Prostate gland (tissue), 2 donors: ENCODE results near the gene LAMA4. TPM values are rescaled to one million over a fixed set of nuclear protein-coding genes. Genes with fewer than 3 reads are reported as not detected.

Experiments used
- DNase-seq: peaks from one replicate; pipeline ENCODE4 v3.0.0-alpha.2; 2019; ENCODE audit warnings: low spot score
- H3K27ac ChIP-seq, 2 donors: fragments of 200-600 bp; sonication (generic); 2 replicates each; pipeline ENCODE4 v1.5.1; 2017 to 2019
- H3K27me3 ChIP-seq: fragments of 200-600 bp; sonication (generic); replicated peaks from 2 replicates; pipeline ENCODE4 v1.5.1; 2019; ENCODE audit not compliant: insufficient read depth
- H3K36me3 ChIP-seq, 2 donors: fragments of 200-600 bp; sonication (generic); 1 replicate in 1 of 2; 2 replicates in 1 of 2; pipeline versions ENCODE4 v1.5.1 to v1.8.1; 2017 to 2019
- H3K4me1 ChIP-seq: fragments of 200-600 bp; sonication (generic); replicated peaks from 2 replicates; pipeline ENCODE4 v1.5.1; 2019
- H3K4me3 ChIP-seq, 2 donors: fragments of 200-600 bp; sonication (generic); 2 replicates each; pipeline ENCODE4 v1.5.1; 2017 to 2019
- H3K9me3 ChIP-seq: fragments of 200-600 bp; sonication (generic); 2 replicates; pipeline ENCODE4 v1.5.1; 2017
- POLR2A ChIP-seq: fragments of 450-650 bp; IDR thresholded peaks from one replicate; pipeline ENCODE4 v1.6.1; 2016; ENCODE audit warnings: antibody characterized with exemption, mild to moderate bottlenecking
- POLR2AphosphoS5 ChIP-seq: sonication (generic); formaldehyde crosslinking; IDR thresholded peaks from one replicate; pipeline ENCODE4 v1.6.1; 2017; ENCODE audit warnings: antibody characterized with exemption
- WGBS: methylation state at CpG from one replicate; pipeline ENCODE4 v1.1.5; 2018; 5-methylcytosine and 5-hydroxymethylcytosine counted together
- intact Hi-C: fragments of 100-400 bp; cut with DNase I; formaldehyde crosslinking; loops from one replicate; pipeline ENCODE4 v1.14.2; 2022
- total RNA-seq, 2 donors: library from RNA; depleted of rRNA; stranded (reverse); fragments of >200 nt; gene quantifications; one replicate each; pipeline ENCODE4 v1.1.0, GENCODE V29; 2016
- TF ChIP-seq, protein P1 (sequence below), 4 experiments: fragments of 200-600 bp in 2 of 4; fragments of 450-650 bp in 2 of 4; sonication (generic) in 2 of 4; IDR thresholded peaks; 1 replicate in 3 of 4; 2 replicates in 1 of 4; pipeline ENCODE4 v1.5.1; 2016 to 2019; ENCODE audit warnings: antibody characterized with exemption in 4 of 4, mild to moderate bottlenecking in 2 of 4, moderate library complexity in 2 of 4

The LAMA4 gene
- total RNA-seq, 2 donors from 2014 or later: 9.6 to 48.3 TPM

DNA sequence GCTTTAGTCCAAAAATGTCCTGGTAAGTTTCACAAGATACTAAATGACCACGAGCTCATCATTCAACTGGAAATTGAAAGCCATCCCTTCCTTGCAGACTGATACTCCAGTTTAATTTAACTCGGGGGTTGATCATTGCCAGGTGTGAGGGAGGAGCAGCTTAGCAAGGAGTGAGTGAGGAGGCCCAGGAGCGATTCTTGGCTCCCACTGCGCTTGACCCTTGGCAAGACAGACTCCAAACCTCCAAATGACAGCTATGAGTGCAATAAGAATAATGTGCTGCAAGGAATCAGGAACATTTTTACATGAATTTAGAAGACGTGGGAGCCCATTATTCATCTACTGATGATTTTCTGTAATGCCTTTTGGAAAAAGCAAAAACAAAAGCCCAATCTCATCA is 64.9 kb downstream of the LAMA4 start:
- DNase-seq: no peak
- 47% methylated on average over 5 of the region's 5 CpGs for WGBS
- H3K4me3 ChIP-seq: no peak overlapping the region
- intact Hi-C loops: loop anchor here (5.0 kb wide), 2 partner anchors 33 to 63 kb away; partner anchors contain the start of gene LAMA4
- no peaks in the 10 kb centered on the region for H3K27me3 ChIP-seq
- TF ChIP-seq POLR2A: no peak
- TF ChIP-seq, protein P1, sequence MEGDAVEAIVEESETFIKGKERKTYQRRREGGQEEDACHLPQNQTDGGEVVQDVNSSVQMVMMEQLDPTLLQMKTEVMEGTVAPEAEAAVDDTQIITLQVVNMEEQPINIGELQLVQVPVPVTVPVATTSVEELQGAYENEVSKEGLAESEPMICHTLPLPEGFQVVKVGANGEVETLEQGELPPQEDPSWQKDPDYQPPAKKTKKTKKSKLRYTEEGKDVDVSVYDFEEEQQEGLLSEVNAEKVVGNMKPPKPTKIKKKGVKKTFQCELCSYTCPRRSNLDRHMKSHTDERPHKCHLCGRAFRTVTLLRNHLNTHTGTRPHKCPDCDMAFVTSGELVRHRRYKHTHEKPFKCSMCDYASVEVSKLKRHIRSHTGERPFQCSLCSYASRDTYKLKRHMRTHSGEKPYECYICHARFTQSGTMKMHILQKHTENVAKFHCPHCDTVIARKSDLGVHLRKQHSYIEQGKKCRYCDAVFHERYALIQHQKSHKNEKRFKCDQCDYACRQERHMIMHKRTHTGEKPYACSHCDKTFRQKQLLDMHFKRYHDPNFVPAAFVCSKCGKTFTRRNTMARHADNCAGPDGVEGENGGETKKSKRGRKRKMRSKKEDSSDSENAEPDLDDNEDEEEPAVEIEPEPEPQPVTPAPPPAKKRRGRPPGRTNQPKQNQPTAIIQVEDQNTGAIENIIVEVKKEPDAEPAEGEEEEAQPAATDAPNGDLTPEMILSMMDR (IDR thresholded peaks at IDR 0.05): no peak
- TF ChIP-seq POLR2AphosphoS5: no peak
- no peaks in the 10 kb centered on the region for H3K9me3 ChIP-seq
- no peak overlapping the region for H3K27ac ChIP-seq
- H3K36me3 ChIP-seq: no peaks in the 10 kb centered on the region
- no peaks in the 10 kb centered on the region for H3K4me1 ChIP-seq

DNA sequence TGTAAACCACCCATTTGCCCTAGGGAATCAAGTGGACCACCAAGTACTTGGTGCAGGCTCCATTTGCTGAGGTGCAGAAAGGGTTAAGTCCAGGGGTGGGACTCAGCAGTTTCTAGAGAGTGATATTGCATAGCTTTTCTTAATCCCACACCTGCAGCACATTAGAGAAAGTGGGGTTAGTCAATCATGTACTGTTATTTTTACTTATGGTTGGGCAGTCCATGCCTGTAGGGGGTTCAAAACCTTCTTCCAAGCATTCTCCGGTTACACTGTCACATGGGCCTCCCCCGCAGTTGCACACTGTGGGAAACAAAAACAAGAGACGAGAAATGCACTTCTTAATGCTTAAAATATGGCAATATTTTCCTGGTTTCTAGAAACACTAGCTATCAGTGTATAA is 65.5 kb downstream of the LAMA4 start:
- TF ChIP-seq POLR2A (no peak), POLR2AphosphoS5 (no peak)
- TF ChIP-seq, protein P1 (IDR thresholded peaks at IDR 0.05): no peak
- DNase-seq: no peak

DNA sequence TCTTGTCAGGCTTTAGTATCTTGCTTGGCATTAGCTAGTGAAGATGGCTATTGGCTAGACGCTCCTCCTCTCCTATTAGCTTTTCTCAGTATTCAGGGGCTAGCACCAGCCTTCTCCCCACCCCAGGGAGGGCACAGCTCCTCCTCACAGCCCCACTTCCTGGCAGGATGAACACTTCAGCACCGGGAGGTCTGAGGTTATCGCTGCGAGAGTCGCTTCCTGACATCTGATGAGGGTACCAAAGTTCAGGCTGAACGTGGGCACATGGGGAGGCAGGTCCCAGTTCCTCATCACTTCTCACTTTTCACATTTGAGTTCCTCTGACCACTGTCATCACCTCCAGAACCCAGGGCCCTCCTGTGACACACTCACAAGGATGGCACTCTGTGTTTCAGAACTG is 66.6 kb downstream of the LAMA4 start:
- DNase-seq: no peak
- Histone ChIP-seq H3K36me3 (no peaks in the 10 kb centered on the region), H3K4me3 (no peak overlapping the region), H3K27ac (no peak overlapping the region), H3K4me1 (no peaks in the 10 kb centered on the region), H3K9me3 (no peaks in the 10 kb centered on the region), H3K27me3 (no peaks in the 10 kb centered on the region)
- WGBS: 84% methylated on average over 6 of the region's 6 CpGs
- intact Hi-C loops: loop anchor here (5.0 kb wide), 2 partner anchors 35 to 65 kb away; partner anchors contain the start of gene LAMA4
- TF ChIP-seq POLR2A: no peak
- TF ChIP-seq, protein P1 (IDR thresholded peaks at IDR 0.05): no peak
- no peak for TF ChIP-seq POLR2AphosphoS5

More for the DNA sequence above, 65.5 kb downstream of the LAMA4 start:
- Histone ChIP-seq H3K4me1 (no peaks in the 10 kb centered on the region), H3K27me3 (no peaks in the 10 kb centered on the region), H3K27ac (no peak overlapping the region), H3K4me3 (no peak overlapping the region), H3K9me3 (no peaks in the 10 kb centered on the region), H3K36me3 (no peaks in the 10 kb centered on the region)
- intact Hi-C loops: loop anchor here (5.0 kb wide), 2 partner anchors 33 to 63 kb away; partner anchors contain the start of gene LAMA4
- WGBS: 83% methylated on average over 3 of the region's 3 CpGs

DNA sequence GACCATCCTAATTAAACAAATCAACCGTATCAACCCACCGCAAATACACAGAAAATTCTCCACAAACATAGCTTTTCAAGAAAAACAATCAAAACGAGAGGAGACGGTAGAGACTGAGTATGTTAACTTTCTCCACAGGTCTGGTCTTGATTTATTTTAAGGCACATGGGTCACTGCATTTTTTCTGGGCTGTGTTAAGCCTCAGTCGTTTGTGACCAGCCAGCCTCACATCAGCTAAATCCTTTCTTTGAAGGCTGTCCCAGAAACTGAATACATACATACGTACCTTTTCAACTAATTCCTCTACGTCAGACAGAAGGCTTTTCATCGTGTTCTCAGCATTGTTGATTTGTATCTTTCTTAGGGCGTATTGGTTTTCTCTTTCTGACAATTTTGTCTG is 69.4 kb downstream of the LAMA4 start:
- Histone ChIP-seq H3K9me3 (no peaks in the 10 kb centered on the region), H3K27me3 (no peaks in the 10 kb centered on the region), H3K4me3 (no peak overlapping the region), H3K27ac (no peak overlapping the region), H3K36me3 (no peaks in the 10 kb centered on the region), H3K4me1 (no peaks in the 10 kb centered on the region)
- WGBS: 42% methylated on average over 9 of the region's 9 CpGs
- intact Hi-C loops: loop anchor here (5.0 kb wide), 2 partner anchors 37 to 67 kb away; partner anchors contain the start of gene LAMA4
- DNase-seq: no peak
- no peak for TF ChIP-seq POLR2A
- TF ChIP-seq POLR2AphosphoS5: no peak
- TF ChIP-seq, protein P1 (IDR thresholded peaks at IDR 0.05): no peak

DNA sequence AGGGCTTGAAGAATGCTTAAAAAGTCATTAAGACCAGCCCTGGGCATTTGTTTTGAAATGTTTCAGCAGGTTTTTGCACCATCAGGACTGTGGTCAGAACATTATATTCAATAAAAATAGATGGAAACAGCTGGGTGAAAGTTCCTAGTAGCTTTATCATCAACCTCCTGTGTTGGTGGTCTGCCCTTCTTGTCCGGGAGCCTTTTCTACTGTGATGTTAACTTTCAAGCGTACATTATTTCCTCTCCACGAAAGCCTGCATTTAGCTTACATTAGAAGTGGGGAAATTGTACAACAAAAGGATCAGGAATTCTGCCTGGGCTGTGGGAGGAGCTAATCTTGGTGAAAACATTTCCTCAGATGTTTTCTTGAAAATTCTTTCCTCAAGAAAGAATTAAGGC is 71.1 kb downstream of the LAMA4 start:
- no peak overlapping the region for H3K27ac ChIP-seq
- intact Hi-C loops: no loop called here
- WGBS: 65% methylated on average over 3 of the region's 3 CpGs
- H3K4me1 ChIP-seq: no peaks in the 10 kb centered on the region
- H3K9me3 ChIP-seq: no peaks in the 10 kb centered on the region
- TF ChIP-seq POLR2AphosphoS5: no peak
- no peak for TF ChIP-seq POLR2A
- TF ChIP-seq, protein P1 (IDR thresholded peaks at IDR 0.05): no peak
- H3K27me3 ChIP-seq: no peaks in the 10 kb centered on the region
- no peak overlapping the region for H3K4me3 ChIP-seq
- no peak for DNase-seq
- no peaks in the 10 kb centered on the region for H3K36me3 ChIP-seq
